ENCODE measurements around the gene BRME1.
"Not testable (repeated sequence)": the region's sequence is repeated elsewhere in the genome, so short reads cannot be mapped to it uniquely, and the experiment has no call there.

The BRME1 gene

DNA sequence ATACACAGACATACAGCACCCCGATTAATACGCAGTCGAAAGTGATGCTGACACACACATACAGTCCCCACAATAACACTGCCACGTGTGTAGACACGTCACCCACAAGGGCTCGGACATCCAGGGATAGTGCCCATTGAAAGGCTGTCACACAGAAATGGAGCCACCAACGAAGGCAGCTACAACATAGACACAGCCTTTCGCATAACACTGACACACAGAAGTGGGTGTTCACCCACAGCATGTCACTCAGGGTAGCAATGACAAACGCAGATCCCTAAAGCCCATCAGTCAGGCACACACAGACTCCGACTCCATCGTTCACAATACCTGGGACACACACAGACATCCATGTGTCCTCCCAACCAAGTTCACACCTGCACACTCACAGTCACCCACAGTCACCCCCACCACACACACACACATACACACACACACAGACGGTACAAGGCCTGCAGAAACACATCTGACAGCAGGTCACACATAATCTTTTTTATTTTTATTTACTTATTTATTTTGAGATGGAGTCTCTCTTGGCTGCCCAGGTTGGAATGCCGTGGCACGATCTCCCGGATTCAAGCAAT is 39.4 kb downstream of the BRME1 start:
- no peak for DNase-seq (ENCODE audit: low read depth in 2 of 2)

DNA sequence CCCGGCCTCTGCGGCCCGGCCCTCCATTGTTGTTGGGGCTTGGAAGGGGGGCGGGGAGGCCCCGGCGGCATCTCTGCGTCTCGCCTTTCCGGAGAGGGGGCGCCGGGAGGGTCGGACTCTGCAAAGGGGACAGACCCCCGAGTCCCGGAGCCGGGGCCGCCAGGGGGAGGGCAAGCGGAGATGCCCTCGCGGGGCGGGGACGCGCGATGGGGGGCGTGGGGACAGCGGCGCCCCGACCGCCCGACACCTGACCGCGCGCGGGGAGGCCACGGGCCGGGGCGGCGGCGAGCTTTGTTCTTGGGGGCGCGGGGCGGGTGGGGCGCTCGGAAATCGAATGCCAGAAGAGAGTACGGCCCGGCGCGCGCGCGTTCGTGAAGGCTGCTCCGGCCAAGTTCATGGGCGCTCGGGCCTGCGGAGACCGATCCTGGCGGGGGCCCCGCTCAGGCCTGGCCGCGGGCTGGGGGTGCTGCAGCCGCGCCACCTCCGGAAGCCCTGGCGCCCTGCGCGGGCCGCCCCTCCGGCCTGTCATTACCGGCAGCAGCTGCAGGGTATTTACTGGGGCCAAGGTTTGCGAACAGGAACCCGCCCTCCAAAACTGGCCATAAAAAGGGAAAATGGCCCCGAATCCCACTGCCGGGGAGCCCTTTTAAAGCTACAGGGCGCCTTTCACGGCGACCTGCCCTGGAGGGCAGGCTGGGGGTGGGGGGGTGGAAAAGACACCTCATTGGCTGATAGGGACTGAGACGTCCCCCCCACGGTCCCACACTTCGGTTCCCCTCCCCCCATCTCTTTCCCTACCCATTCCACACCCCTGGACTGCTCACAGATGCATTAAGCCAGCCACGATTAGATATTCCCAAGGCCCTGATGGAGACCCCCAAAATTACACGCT is 40.1 kb downstream of the BRME1 start:
- no peak for DNase-seq (ENCODE audit: low read depth in 2 of 2)

DNA sequence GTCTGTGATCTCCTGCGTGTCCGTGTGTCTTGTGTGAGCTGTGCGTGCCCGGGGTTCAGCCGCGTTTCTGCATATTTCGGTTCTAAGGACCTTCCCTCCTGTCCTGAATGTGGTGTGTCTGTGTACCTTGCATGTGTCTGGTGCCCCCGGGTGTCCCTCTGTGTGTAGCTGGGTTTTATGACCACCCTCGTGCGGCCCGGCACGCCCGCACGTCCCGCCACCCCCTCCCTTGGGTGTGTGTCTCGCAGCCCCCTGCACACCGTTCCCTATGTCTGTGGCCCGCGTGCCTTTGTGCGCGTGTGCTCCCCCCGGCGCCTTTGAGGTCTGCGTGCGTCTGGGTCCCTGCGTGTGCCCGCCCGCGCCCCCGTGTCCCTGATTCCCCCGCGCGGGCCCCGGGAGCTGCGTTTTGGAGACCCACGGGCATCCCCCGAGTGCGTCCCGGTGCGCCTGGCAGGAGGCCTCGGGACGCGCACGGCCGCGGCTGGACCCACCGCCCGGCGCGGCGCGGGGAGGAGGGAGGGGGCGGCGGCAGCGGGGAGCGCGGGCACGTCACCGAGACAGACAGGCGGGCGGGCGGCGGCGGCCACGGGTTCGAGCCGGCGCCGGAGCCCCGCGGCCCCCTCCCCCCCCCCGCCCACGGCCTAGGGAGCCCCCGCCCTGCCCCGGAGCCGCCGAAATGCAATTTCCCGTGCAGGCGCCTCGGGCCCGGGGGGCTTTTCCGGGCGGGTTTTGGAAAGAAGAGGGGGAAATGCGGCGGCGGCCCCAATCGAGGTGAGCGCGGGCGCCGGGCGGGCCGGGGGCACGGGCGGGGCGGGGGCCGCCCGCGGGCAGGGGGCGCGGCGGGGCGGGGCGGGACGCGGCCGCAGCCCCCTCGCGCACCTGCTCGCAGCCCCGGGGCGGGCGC is 41.0 kb downstream of the BRME1 start:
- DNase-seq (ENCODE audit: low read depth in 2 of 2) = no peak

DNA sequence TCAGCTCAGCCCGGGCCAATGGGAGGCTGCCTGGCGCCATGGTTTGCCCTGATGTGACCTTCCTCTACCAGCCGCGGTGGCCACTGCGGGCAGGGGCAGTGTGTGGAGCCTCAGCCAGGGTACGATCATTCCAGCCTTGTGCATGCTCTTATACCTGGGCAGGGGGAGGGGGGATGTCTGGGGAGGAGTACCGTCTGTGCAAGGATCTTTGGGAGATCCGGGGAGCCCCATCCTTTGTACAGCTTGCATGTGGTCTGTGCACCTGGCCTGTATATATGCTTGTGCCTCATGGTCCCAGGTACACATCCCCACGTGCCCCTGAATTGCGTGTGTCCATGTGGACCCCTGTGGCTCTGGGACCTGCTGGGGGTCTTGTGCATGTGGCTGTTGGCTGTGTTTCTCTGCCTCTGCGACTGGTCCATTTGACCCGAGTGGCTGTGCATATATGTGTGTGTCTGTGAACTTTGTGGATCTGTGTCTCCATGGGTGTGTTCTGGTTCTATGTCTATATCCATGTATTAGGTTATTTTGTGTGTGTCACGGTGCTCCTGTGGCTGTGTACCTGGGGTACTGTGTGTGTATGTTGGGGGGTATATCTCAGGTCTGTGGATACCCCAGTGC is 41.8 kb downstream of the BRME1 start:
- no peak for DNase-seq (ENCODE audit: low read depth in 2 of 2)

DNA sequence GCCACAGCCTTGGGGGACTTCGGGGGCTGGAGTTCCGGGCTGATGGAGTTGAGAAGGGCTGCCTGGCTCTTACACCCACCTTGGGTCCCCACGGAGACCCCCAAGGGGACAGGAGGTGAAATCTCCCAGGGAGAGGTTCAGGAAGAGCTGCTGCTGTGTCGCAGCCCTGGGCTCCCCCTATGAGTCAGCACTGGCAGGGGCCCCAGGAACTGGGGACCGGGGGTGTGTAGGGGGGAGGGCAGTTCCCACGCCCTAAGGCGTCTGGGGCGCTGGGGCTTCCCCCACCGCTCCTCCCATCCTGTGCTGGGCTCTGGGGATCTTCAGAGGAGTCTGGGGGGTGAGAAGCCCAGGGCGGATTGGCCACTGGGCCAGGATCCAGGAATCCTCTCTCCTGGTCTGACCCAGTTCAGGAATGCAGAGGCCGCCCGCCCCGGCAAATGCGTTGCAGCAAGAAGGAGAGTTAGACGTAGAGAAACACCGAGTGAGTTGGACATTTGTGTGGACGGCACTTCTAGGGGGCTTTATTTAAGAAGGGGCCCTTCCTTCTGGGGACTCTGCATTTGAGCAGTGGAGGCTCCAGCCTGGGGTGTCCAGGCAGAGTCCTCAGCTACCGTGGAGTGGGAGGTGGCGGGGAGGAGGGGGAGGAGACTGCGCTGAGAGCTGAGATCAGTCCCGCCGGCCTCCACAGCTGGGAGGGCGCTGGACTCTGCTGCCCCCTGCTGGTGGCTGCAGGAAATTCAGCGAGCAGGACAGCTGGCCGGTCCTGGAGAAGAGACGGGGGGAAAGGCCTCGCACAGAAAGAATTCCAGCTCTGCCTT is 44.0 kb downstream of the BRME1 start:
- peak; percentile 77 to 86 for DNase-seq (ENCODE audit: low read depth in 2 of 2)

DNA sequence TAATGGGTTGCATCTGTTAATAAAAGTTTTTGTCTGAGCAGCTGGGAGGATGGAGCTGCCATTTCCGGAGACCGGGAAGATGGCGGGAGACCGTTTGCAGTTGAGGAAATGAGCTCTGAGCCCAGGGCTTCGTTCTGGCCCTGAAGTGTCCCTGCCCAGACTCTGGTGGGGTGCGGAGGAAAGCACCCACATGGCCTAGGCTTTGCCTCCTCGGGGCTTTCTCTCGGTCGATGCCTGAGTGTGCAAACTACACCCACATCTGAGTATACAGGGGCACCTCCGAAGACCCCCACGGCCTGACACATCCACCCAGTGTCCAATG is 44.6 kb downstream of the BRME1 start:
- DNase-seq (ENCODE audit: low read depth in 2 of 2) = no peak

DNA sequence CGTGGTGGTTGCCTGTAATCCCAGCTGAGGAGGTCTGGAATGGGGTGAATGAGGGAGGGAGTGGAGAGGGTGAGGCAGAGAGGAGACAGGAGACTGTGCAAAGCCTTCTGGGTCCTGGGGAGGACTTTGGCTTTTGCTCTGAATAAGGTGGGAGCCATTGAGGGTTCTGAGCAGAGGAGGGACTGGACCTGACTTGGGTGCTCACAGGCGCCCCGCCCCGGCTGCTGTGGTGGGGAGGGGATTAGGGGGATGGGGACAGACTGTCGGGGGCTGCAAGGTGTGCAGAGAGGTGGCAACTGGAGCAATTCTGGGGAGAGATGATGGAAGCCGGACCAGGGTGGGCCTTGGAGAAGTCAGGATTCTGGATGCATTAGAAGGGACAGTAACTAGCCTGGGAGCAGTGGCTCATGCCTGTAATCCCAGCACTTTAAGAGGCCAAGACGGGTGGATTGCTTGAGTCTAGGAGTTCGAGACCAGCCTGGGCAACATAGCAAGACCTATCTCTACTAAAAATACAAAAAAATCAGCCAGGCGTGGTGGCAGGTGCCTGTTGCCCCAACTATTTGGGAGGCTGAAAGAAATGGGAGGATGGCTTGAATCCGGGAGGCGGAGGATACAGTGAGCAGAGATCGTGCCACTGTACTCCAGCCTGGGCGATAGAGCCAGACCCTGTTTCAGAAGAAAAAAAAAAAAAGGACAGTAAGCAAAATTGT is 45.1 kb downstream of the BRME1 start:
- no peak for DNase-seq (ENCODE audit: low read depth in 2 of 2)

DNA sequence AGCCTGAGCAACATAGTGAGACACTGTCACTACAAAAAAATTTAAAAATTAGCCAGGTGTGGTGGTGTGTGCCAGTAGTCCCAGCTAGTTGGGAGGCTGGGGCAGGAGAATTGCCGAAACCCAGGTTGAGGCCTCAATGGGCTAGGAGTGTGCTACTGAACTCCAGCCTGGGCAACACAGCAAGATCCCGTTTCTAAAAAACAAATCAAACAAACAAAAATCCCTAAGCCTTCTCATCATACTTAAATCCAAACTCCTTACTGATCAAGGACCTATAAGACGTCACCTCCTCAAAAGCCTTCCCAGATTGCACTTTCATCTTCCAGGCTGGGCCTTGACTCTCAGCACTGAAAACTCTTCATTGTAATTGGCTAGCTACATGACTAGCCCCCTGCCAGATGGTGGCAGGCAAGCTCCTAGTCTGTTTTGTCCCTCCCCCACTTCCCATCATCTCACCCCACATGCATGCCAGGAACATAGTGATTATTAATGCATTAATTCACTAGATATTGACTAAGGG is 46.5 kb downstream of the BRME1 start:
- DNase-seq (ENCODE audit: low read depth in 2 of 2) = no peak

DNA sequence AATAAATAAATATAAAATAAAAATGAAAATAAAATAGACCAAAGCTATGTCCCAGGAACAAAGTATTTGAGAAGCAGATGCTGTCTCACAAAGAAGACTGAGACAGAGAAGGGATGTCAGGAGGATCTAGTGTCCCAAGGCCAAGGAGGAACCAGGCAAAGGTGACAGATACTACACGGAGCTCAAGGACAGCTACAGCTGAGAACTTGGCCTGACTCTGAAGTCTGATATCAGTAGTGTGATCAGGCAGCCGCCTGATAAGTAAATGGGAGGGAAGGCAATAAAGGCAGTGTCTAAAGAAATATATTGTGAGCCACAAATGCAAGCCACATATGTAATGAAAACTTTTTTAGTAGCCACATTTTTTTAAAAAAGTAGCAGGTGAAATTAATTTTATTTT is 49.4 kb downstream of the BRME1 start:
- no peak for DNase-seq (ENCODE audit: low read depth in 2 of 2)

DNA sequence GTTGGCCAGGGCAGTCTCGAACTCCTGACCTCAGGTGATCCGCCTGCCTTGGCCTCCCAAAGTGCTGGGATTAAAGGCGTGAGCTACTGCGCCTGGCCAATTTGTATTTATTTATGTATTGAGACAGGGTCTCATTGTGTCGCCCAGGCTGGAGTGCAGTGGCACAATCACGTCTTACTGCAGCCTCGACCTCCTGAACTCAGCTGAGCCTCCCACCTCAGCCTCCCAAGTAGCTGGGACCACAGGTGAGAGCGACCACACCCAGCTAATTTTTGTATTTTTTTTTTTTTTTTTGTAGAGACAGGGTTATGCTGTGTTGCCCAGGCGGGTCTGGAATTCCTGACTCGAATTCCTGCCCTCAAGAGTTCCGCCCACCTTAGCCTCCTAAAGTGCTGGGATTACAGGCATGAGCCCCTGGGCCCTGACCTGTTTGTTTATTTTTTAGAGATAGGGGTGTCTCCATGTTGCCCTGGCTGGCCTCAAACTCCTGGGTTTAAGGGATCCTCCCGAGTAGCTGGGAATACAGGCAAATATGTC is 53.7 kb downstream of the BRME1 start:
- DNase-seq (ENCODE audit: low read depth in 2 of 2) = not testable (repeated sequence)

DNA sequence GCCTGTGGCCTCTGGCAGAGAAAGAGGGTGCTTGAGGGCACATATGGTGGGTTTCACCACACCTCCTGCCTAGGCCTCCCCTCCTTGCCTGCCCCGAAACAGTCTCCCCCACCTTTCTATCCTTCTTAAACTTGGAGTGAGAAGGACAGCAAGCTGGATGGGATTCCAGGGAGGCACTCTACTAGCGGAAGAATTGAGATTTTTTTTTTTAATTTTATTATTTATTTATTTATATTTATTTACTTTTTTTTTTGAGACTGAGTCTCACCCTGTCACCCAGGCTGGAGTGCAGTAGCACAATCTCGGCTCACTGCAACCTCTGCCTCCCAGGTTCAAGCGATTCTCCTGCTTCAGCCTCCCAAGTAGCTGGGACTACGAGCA is 54.2 kb downstream of the BRME1 start:
- DNase-seq (ENCODE audit: low read depth in 2 of 2) = not testable (repeated sequence)

DNA sequence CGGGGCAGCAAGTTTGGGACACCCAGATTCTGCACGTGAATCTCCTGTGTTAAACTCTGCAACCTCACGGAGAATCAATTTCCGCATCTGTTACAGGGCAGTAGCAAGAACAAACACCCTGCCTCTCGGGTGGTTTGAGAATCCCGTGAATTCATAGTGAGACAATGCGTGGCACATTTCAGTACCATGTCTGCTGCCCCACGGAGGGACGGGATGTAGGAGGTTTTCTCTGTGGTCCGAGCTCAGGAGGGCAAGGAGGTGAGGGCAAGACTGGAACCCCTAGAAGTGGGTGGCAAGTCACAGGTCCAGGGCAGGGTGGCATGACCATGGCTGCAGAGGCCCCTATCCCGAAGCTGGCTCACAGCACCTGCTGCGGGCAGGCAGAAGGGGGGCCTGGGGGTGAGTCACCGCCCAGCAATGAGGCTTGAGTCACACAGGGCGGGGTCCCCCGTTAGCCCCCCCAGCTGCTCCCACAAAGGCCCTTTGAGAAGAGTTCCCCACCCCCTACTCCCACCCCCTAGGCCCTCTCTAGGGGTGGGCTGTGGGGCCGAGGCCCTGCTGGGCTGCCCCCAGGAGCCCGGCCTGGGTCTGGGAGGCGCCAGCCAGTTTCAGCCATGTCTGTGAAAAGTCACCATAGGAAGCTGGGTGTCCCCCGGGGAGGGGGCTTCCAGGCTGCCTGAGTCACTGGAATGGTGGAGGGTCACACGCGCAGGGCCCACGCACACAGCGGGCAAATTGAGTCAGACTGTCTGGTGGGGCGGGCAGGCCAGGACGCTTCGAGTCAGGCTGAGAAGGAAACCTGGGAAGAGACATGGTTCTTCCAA is 54.8 kb downstream of the BRME1 start:
- no peak for DNase-seq (ENCODE audit: low read depth in 2 of 2)

DNA sequence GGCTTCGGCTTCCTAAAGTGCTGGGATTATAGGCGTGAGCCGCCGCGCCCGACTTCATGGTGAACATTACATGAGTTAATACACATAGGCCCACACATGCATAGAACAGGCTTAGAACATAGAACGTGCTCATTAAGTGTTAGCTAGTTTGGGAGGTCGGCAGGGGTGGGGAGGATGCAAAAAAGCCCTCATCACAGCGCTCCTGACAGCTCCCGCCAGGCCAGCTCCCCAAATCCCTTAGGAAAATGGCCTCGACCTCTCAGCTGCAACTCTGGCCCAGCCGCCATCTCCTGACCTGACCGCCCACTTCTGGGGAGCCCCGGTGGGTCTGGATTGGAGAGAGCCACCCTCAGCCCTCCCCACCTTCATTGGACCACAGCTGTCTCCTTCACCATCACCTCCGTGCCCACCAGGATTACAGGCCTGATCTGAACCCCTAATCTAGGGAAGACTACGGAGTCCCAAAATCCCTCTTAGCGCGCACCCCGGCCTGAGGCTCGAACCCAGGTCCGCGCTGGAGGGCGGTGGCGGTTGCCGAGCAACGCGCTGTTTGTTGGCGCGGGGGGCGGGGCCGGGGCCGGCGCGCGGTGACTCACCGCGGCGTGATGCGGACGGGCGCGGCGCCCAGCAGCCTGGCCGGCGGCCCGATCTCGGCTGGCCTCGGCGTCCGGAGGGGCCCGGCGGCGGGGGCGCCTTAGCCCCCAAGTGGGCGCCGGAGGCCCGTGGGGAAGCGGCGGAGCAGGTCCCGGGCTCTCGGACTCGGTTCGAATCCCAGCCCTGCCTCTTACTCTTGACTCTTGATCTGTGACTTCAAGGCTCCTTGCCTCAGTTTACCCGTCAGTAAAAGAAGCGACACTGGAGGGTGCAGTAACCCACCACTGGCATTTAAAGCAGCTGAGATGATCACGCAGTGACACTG is 55.7 kb downstream of the BRME1 start:
- DNase-seq (ENCODE audit: low read depth in 2 of 2) = peak in 1 of 2 experiments; percentile 66

DNA sequence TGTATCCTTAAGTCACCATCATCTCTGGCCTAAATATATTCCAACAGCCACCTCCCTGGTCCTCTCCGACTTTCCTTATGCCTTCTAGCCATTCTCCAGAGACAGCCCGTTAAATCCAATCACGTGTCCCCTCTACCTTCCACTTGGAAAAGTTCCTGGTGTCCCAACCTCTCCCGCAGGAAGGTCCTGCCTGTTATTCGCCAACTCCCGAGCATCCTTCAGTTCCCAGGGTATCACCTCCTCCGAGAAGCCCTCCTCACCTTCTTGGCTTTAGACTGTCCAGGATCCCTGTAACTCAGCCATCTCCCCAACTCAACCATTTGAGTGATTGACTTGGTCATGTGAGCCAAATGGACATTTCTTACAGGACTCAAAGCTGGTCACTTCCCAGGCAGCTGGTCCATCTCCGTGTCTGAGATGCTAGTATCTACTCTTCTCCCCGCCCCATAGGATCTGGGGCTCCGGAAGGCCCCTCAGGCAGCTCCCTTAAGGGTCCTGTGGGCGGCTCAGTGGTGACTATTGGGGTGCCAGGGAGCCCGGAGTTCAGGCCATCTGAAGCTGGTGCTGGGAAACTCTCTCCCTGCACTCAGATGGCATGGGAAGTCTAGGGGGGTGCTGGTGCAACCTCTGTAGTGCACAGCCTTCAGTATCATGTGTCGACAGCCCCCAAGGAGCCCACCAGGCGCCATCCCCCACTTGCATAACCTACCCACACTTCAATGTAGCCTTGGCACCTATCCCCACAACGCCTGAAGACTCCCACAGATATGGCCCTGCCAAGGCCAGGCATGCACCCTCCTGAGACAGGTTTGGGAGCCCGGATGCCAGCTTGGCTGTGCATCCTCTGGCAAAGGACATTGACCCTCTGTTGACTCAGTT is 56.9 kb downstream of the BRME1 start:
- DNase-seq (ENCODE audit: low read depth in 2 of 2) = no peak

DNA sequence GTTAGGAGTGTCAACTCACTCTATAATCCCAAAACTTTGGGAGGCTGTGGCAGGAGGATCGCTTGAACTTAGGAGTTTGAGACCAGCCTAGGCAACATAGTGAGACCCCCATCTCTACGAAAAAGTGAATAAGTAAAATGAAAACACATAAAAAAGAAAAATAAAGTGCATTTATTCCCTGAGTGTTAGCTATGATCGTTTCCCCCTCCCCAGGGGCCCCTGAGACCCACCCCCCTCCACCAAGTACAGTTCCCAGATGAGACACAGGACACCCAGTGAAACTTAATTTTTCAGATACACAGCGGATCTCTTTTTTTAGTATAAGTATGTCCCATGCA is 57.6 kb downstream of the BRME1 start:
- DNase-seq (ENCODE audit: low read depth in 2 of 2) = no peak

DNA sequence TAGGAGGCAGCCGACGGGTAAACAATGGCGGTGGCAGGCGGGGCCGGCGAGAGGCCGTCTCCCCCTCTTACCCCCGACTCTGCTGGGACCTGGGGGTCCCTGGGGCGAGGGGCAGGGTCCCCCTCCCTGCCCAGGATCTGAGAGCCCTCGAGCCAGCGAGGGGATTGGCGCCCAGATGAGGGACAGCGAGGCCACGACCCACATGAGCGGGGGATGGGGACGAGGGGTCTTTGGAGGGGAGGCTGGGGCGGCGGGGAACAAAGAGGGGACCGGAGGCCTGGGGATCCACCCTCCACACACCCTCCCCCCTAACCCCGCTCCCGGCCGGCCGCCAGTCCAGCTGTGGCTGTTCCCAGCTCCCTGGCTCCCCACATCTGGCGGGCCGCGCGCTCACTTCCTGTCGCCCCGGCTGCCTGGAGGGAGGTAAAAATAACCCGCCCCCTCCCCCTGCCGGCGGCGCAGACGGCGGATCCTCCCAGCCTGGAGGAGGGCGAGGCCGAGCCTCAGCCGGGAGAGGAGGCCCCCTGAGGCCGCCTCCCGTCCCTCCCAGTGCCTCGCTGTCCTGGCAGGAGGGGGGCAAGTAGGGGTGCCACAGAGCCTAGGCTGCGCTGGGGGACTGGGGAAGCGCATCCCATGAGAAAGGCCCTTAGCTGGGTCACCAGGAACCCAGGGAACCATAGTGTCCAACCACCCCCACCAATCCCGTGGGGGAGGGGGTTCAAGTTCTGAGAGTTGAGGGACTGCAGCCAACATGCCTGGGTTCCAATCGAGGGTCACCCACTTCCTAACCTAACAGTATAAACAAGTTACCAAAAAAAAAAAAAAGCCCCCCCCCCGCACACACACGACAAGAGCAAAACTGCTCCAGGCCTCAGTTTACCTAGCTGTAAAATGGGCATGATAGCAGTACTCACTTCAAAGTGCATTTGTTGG is 58.2 kb downstream of the BRME1 start:
- DNase-seq (ENCODE audit: low read depth in 2 of 2) = peak; percentile 60 to 78
